SH-SY5Y (cell line): Measurements from ENCODE around the gene OTOP2.

Experiments
- GATA2 ChIP-seq: IDR thresholded peaks from 2 replicates; pipeline ENCODE4 v1.6.1; 2011; ENCODE audit warnings: mild to moderate bottlenecking, low read depth, low read length
- GATA3 ChIP-seq: IDR thresholded peaks from 2 replicates; pipeline ENCODE4 v1.6.1; 2011; ENCODE audit warnings: low read depth, mild to moderate bottlenecking, low read length, moderate library complexity

GRCh38 chr17:74962622-74963394, 38.7 kb downstream of the OTOP2 start:
- no peak for TF ChIP-seq GATA3
- TF ChIP-seq GATA2: no peak
